Endothelial cell of umbilical vein (primary cell): ENCODE results near the gene SMC3. TPM values are rescaled to one million over a fixed set of nuclear protein-coding genes. Genes with fewer than 3 reads are reported as not detected.
"Not testable (repeated sequence)": the region's sequence is repeated elsewhere in the genome, so short reads cannot be mapped to it uniquely, and the experiment has no call there.

ENCODE experiments used
- BruUV-seq: library from RNA; stranded (reverse); fragments of 400-500 nt; replicated peaks from 2 replicates; lab custom pipeline; 2021; lab: Mats Ljungman, UMichigan
- CTCF ChIA-PET: fragments of 300-600, 350-600 bp; sonication (Branson Sonifier 250); formaldehyde crosslinking; loops from one replicate; lab custom pipeline; 2021; ENCODE audit warnings: antibody characterized with exemption, inconsistent platforms; lab: Charles Lee
- POLR2A ChIA-PET: fragments of 300-600, 350-600 bp; sonication (Branson Sonifier 250); formaldehyde crosslinking; loops from one replicate; lab custom pipeline; 2021; ENCODE audit warnings: antibody characterized with exemption, inconsistent platforms; lab: Charles Lee
- DNase-seq: peaks from one replicate; pipeline ENCODE4 v3.0.0-alpha.2; 2011; ENCODE audit warnings: low read depth, low spot score
- FAIRE-seq: peaks from 2 replicates; lab custom pipeline; 2011; peaks lifted over from hg19 to GRCh38; lab: Jason Lieb, UNC
- H2AFZ ChIP-seq: 2 replicates; pipeline ENCODE4 v1.6.0; 2012; ENCODE audit warnings: low read depth, low read length, control low read depth, inconsistent platforms
- H3K27ac ChIP-seq: 2 replicates; pipeline ENCODE4 v1.5.1; 2011; ENCODE audit warnings: low read depth, mild to moderate bottlenecking, control low read depth, low read length, moderate library complexity; ENCODE audit not compliant: insufficient read depth
- H3K27me3 ChIP-seq, 2 experiments: 2 replicates each; pipeline versions ENCODE4 v1.6.0 to v1.6.1; 2011; ENCODE audit warnings: low read length in 2 of 2, mixed read lengths in 1 of 2; ENCODE audit not compliant: control insufficient read depth in 2 of 2, insufficient read depth in 2 of 2
- H3K36me3 ChIP-seq, 2 experiments: 2 replicates in 1 of 2; 3 replicates in 1 of 2; pipeline ENCODE4 v1.5.1; 2011; ENCODE audit warnings: low read length in 2 of 2, mild to moderate bottlenecking in 1 of 2, moderate library complexity in 1 of 2; ENCODE audit not compliant: control insufficient read depth in 2 of 2, insufficient read depth in 2 of 2; ENCODE audit errors: extremely low read depth in 1 of 2
- H3K4me1 ChIP-seq: 3 replicates; pipeline ENCODE4 v1.5.1; 2011; ENCODE audit warnings: mild to moderate bottlenecking, low read length; ENCODE audit not compliant: control insufficient read depth, insufficient read depth; ENCODE audit errors: extremely low read depth
- H3K4me2 ChIP-seq: 2 replicates; pipeline ENCODE4 v1.6.1; 2011; ENCODE audit warnings: low read length, control low read depth, mixed read lengths; ENCODE audit not compliant: insufficient read depth
- H3K4me3 ChIP-seq, 3 experiments: fragments of 200-600 bp in 1 of 3; sonication (generic), shearing (Covaris generic) in 1 of 3; replicated peaks in 1 of 3; 2 replicates each; pipeline ENCODE4 v1.5.1; 2011 to 2016; ENCODE audit warnings: control low read depth in 3 of 3, low read length in 3 of 3, mild to moderate bottlenecking in 2 of 3, inconsistent platforms in 1 of 3, low read depth in 1 of 3, moderate library complexity in 1 of 3; ENCODE audit not compliant: insufficient read depth in 1 of 3
- H3K79me2 ChIP-seq: 2 replicates; pipeline ENCODE4 v1.6.0; 2012; ENCODE audit warnings: low read length, inconsistent platforms; ENCODE audit not compliant: control insufficient read depth, insufficient read depth
- H3K9ac ChIP-seq: replicated peaks from 2 replicates; pipeline ENCODE3; 2011; ENCODE audit warnings: low read length, control low read depth; ENCODE audit not compliant: insufficient read depth; ENCODE audit errors: extremely low read depth
- H3K9me1 ChIP-seq: replicated peaks from 3 replicates; pipeline ENCODE4 v1.6.0; 2011; ENCODE audit warnings: mild to moderate bottlenecking, low read length; ENCODE audit not compliant: control insufficient read depth, insufficient read depth; ENCODE audit errors: extremely low read depth
- H3K9me3 ChIP-seq: replicated peaks from 2 replicates; pipeline ENCODE4 v1.5.1; 2012; ENCODE audit warnings: low read length, inconsistent platforms; ENCODE audit not compliant: control insufficient read depth, insufficient read depth
- H4K20me1 ChIP-seq: replicated peaks from 2 replicates; pipeline ENCODE3; 2011; ENCODE audit warnings: mild to moderate bottlenecking, low read length; ENCODE audit not compliant: control insufficient read depth, insufficient read depth; ENCODE audit errors: extremely low read depth
- CTCF ChIP-seq, 2 donors: IDR thresholded peaks; 1 replicate in 1 of 2; 2 replicates in 1 of 2; pipeline ENCODE4 v1.5.1; 2011; ENCODE audit warnings: low read length in 2 of 2, mild to moderate bottlenecking in 2 of 2, moderate library complexity in 2 of 2, control low read depth in 1 of 2, inconsistent platforms in 1 of 2, low read depth in 1 of 2; ENCODE audit not compliant: insufficient read depth in 1 of 2; ENCODE audit errors: extremely low read depth in 1 of 2
- EZH2 ChIP-seq: IDR thresholded peaks from 2 replicates; pipeline ENCODE4 v1.6.1; 2012; ENCODE audit warnings: borderline replicate concordance, low read depth, mild to moderate bottlenecking, moderate library complexity, low read length, inconsistent platforms; ENCODE audit not compliant: severe bottlenecking
- FOS ChIP-seq: IDR thresholded peaks from 2 replicates; pipeline ENCODE4 v1.6.1; 2011; ENCODE audit warnings: mild to moderate bottlenecking, low read length, moderate library complexity, borderline replicate concordance; ENCODE audit not compliant: insufficient read depth
- GATA2 ChIP-seq: IDR thresholded peaks from 2 replicates; pipeline ENCODE4 v1.7.0; 2011; ENCODE audit warnings: low read depth, mild to moderate bottlenecking, moderate library complexity, mixed read lengths, low read length; ENCODE audit not compliant: insufficient read length, insufficient read depth
- JUN ChIP-seq: IDR thresholded peaks from 2 replicates; pipeline ENCODE4 v1.6.1; 2011; ENCODE audit warnings: borderline replicate concordance, low read depth; ENCODE audit not compliant: insufficient read length, insufficient read depth
- MYC ChIP-seq: IDR thresholded peaks from one replicate; pipeline ENCODE4 v1.6.1; 2011; ENCODE audit warnings: mild to moderate bottlenecking, low read depth, low read length
- POLR2A ChIP-seq: IDR thresholded peaks from 2 replicates; pipeline ENCODE4 v1.6.1; 2012; ENCODE audit warnings: low read depth, mild to moderate bottlenecking, control low read depth, low read length
- POLR2AphosphoS5 ChIP-seq: IDR thresholded peaks from 2 replicates; pipeline ENCODE4 v1.6.1; 2012; ENCODE audit warnings: low read depth, mild to moderate bottlenecking, control low read depth, low read length, moderate library complexity; ENCODE audit not compliant: insufficient read depth
- dilution Hi-C: fragments of 300-500 bp; cut with MboI; formaldehyde crosslinking; loops from one replicate; pipeline ENCODE4 v1.15.0; 2019; ENCODE audit warnings: low sequenced_read_pairs; ENCODE audit not compliant: extremely low pct_ligation_motif_present
- intact Hi-C: fragments of 100-400 bp; cut with micrococcal nuclease; formaldehyde crosslinking; loops from one replicate; pipeline ENCODE4 v1.10.0; 2022
- polyA plus RNA-seq, 4 experiments: library from polyadenylated mRNA; depleted of rRNA in 3 of 4; stranded (reverse) in 3 of 4; unstranded in 1 of 4; fragments of >200 nt; gene quantifications; 2 replicates each; pipeline versions ENCODE4 v1.2.1 to v1.2.3, GENCODE V29; 2011 to 2012; ENCODE audit warnings: missing spikeins in 1 of 4
- total RNA-seq: library from RNA; stranded (reverse); gene quantifications from 2 replicates; pipeline ENCODE4 v1.2.3, GENCODE V29; 2021
- TF ChIP-seq, protein P1 (sequence below): IDR thresholded peaks from 2 replicates; pipeline ENCODE4 v1.6.1; 2011; ENCODE audit not compliant: insufficient read depth, insufficient read length

The SMC3 gene
- total and polyA plus RNA-seq, 2 donors (not counting 3 experiments of a cell fraction or from before 2014, with no cell fraction given), result 5.5 to 44.2 TPM

DNA sequence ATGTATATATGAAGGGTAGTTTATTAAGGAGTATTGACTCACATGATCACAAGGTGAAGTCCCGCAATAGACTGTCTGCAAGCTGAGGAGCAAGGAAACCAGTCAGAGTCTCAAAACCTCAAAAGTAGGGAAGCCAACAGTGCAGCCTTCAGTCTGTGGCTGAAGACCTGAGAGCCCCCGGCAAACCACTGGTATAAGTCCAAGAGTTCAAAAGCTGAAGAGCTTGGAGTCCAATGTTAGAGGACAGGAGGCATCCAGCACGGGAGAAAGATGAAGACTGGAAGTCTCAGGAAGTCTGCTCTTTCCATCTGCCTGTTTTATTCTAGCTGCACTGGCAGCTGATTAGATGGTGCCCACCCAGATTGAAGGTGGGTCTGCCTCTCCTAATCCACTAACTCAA is 43.3 kb downstream of the SMC3 start:
- BruUV-seq, H3K4me3 ChIP-seq, dilution Hi-C loops, H4K20me1 ChIP-seq, H3K4me1 ChIP-seq, H3K4me2 ChIP-seq, H3K79me2 ChIP-seq, FAIRE-seq, H3K27me3 ChIP-seq, H2AFZ ChIP-seq, H3K9me1 ChIP-seq, H3K36me3 ChIP-seq, H3K27ac ChIP-seq, DNase-seq, H3K9me3 ChIP-seq, POLR2A ChIA-PET, H3K9ac ChIP-seq: not testable (repeated sequence)
- CTCF ChIA-PET, result interaction anchor here (0.7 to 3.5 kb wide), 7 partner anchors 8 to 1526 kb away, joined by 3 to 20 read pairs (median 4); no protein-coding TSS in a partner anchor
- intact Hi-C loops, result loop anchor here (1.0 to 5.0 kb wide), 7 partner anchors 62 to 1704 kb away; no protein-coding TSS in a partner anchor

DNA sequence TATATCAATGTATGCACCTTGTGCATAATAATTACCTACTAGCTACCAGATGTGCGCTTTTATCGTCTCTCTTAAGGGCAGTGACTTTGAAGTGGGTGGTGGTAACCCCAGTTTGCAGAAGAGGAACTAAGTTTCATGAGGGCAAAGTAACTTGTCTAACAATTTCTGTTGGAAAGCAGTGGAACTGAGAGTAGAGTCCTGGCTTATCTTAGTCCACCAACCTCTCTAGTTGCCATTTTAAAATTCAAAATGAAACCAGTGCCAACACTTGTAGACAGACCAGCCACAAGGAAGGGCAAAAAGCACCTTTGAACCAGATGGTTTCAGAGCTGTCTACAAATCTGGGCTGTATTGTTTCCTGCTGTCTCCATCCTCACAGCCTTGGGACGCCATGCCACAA is 44.6 kb downstream of the SMC3 start:
- no peaks in the 10 kb centered on the region for H4K20me1 ChIP-seq
- intact Hi-C loops, result loop anchor here (5.0 kb wide), 1 partner anchor 1525 kb away; no protein-coding TSS in a partner anchor
- no TSS peak for BruUV-seq
- no peak for TF ChIP-seq EZH2
- no peak for TF ChIP-seq POLR2A
- TF ChIP-seq GATA2, result no peak
- TF ChIP-seq POLR2AphosphoS5, result no peak
- no peak for TF ChIP-seq JUN
- TF ChIP-seq CTCF (IDR thresholded peaks at IDR 0.05; ENCODE audit: extremely low read depth in 1 of 2, insufficient read depth in 1 of 2, low read depth in 1 of 2, low read length in 2 of 2), result no peak
- TF ChIP-seq, protein P1, sequence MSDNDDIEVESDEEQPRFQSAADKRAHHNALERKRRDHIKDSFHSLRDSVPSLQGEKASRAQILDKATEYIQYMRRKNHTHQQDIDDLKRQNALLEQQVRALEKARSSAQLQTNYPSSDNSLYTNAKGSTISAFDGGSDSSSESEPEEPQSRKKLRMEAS, result no peak
- TF ChIP-seq FOS, result no peak
- no peak for TF ChIP-seq MYC
- DNase-seq (no peak), FAIRE-seq (no peak)
- no peaks in the 10 kb centered on the region for H3K9me1 ChIP-seq
- H3K9me3 ChIP-seq, result no peaks in the 10 kb centered on the region
- no peak overlapping the region for H3K4me2 ChIP-seq
- H3K4me3 ChIP-seq, result no peak overlapping the region
- H3K4me1 ChIP-seq, result no peaks in the 10 kb centered on the region
- CTCF ChIA-PET, result interaction anchor here (0.9 to 3.5 kb wide), 4 partner anchors 11 to 1525 kb away, joined by 4 to 20 read pairs (median 18); no protein-coding TSS in a partner anchor
- no peak overlapping the region for H3K9ac ChIP-seq
- no peaks in the 10 kb centered on the region for H3K79me2 ChIP-seq
- H2AFZ ChIP-seq, result no peak overlapping the region
- H3K27me3 ChIP-seq, result peaks cover 6 to 10% of the 10 kb centered on the region in 2 experiments
- H3K36me3 ChIP-seq, result no peaks in the 10 kb centered on the region
- POLR2A ChIA-PET, result no interaction called here
- dilution Hi-C loops, result no loop called here
- no peak overlapping the region for H3K27ac ChIP-seq
